ENCODE measurements around the gene HNF1A. TPM values are rescaled to one million over a fixed set of nuclear protein-coding genes. Genes with fewer than 3 reads are reported as not detected.

The HNF1A gene
- total and polyA plus RNA-seq, 2 donors (not counting 1 experiment from before 2014, with no cell fraction given): not detected

DNA sequence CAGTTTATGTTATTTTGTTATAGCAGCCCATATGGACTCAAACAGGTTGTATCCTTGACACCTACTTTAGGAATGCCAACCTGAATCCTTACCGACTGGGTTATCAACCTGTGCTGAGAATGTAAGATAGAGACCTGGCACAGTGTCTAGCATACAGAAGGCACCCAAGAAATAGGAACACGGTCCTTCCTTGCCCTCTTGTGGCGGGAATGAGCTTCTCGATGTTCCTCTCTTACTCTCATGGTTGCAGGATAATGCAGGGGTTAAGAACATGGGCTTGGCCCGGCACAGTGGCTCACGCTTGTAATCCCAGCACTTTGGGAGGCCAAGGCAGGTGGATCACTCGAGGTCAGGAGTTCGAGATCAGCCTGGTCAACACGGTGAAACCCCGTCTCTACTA lies 31.4 kb downstream of the HNF1A start:
- Histone ChIP-seq H3K4me1 (ENCODE audit: control insufficient read depth in 2 of 2, insufficient read depth in 2 of 2, low read length in 2 of 2) (no peaks in the 10 kb centered on the region), H3K9ac (ENCODE audit: low read length) (no peak overlapping the region), H3K79me2 (ENCODE audit: control insufficient read depth, insufficient read depth, low read length) (peaks cover 18% of the 10 kb centered on the region), H3K4me2 (replicated peaks; ENCODE audit: low read depth, low read length, poor library complexity, severe bottlenecking) (no peak overlapping the region), H3K27me3 (replicated peaks in 1 of 4; ENCODE audit: control extremely low read depth in 1 of 4, control insufficient read depth in 3 of 4, insufficient read depth in 4 of 4, low read length in 3 of 4) (no peaks in the 10 kb centered on the region), H2AFZ (ENCODE audit: insufficient read depth, low read depth, low read length, poor library complexity, severe bottlenecking) (no peak overlapping the region), H3K27ac (ENCODE audit: low read length in 2 of 2) (no peak overlapping the region), H3K4me3 (ENCODE audit: control extremely low read depth in 1 of 5, extremely low read depth in 1 of 5, insufficient read depth in 1 of 5, low read depth in 2 of 5, low read length in 4 of 5) (no peak overlapping the region), H3K36me3 (replicated peaks in 1 of 2; ENCODE audit: control extremely low read depth in 1 of 2, control insufficient read depth in 1 of 2, extremely low read depth in 1 of 2, insufficient read depth in 2 of 2, low read length in 1 of 2) (peaks cover 11 to 51% of the 10 kb centered on the region in 2 experiments), H3K9me3 (ENCODE audit: control extremely low read depth in 1 of 3, control insufficient read depth in 2 of 3, insufficient read depth in 1 of 3, low read length in 2 of 3) (no peaks in the 10 kb centered on the region), H4K20me1 (ENCODE audit: control insufficient read depth, insufficient read depth, low read length, poor library complexity, severe bottlenecking) (no peaks in the 10 kb centered on the region)
- TF ChIP-seq, protein P1, sequence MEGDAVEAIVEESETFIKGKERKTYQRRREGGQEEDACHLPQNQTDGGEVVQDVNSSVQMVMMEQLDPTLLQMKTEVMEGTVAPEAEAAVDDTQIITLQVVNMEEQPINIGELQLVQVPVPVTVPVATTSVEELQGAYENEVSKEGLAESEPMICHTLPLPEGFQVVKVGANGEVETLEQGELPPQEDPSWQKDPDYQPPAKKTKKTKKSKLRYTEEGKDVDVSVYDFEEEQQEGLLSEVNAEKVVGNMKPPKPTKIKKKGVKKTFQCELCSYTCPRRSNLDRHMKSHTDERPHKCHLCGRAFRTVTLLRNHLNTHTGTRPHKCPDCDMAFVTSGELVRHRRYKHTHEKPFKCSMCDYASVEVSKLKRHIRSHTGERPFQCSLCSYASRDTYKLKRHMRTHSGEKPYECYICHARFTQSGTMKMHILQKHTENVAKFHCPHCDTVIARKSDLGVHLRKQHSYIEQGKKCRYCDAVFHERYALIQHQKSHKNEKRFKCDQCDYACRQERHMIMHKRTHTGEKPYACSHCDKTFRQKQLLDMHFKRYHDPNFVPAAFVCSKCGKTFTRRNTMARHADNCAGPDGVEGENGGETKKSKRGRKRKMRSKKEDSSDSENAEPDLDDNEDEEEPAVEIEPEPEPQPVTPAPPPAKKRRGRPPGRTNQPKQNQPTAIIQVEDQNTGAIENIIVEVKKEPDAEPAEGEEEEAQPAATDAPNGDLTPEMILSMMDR (IDR thresholded peaks at IDR 0.05): no peak
- no peak for TF ChIP-seq EZH2 (IDR thresholded peaks at IDR 0.05; ENCODE audit: borderline replicate concordance, insufficient read depth, low read depth, low read length, poor library complexity, severe bottlenecking)
- POLR2A ChIA-PET: no interaction called here
- CTCF ChIA-PET: no interaction called here
- no peak overlapping the region for H3K27ac Mint-ChIP-seq
- peaks cover under 1% of the 10 kb centered on the region for H3K4me1 Mint-ChIP-seq
- H3K4me3 Mint-ChIP-seq: no peak overlapping the region
- no peaks in the 10 kb centered on the region for H3K27me3 Mint-ChIP-seq
- no peak for DNase-seq
- no peaks in the 10 kb centered on the region for H3K9me3 Mint-ChIP-seq (ENCODE audit: insufficient read depth)
- 98% methylated on average over 8 of the region's 10 CpGs for WGBS (ENCODE audit: insufficient coverage)
- no peak for ATAC-seq (ENCODE audit: low read depth)
- intact Hi-C loops (cut with micrococcal nuclease): no loop called here

DNA sequence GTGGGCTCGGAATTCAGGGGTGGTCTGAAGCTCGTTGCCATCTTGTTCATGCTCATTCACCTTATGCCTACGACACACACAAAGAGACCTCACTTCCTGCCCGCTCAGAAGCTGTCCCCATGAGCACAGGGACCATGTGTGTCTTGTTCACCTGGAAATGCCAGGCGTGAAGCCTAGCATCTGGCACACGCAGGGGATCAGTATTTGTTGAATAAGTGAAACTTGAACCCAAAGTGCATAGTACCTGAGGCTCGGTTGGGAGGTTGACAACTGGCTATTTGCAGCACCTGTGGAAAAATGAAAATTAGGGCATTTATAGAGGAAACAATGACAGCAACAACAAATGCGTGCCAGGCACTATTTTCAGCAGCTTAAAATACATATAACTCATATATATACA lies 32.5 kb downstream of the HNF1A start:
- no peaks in the 10 kb centered on the region for H4K20me1 ChIP-seq (ENCODE audit: control insufficient read depth, insufficient read depth, low read length, poor library complexity, severe bottlenecking)
- intact Hi-C loops (cut with micrococcal nuclease): no loop called here
- H3K4me3 Mint-ChIP-seq: no peak overlapping the region

More for the DNA sequence above, 32.5 kb downstream of the HNF1A start:
- Histone ChIP-seq H3K36me3 (replicated peaks in 1 of 2; ENCODE audit: control extremely low read depth in 1 of 2, control insufficient read depth in 1 of 2, extremely low read depth in 1 of 2, insufficient read depth in 2 of 2, low read length in 1 of 2) (peaks cover 11 to 45% of the 10 kb centered on the region in 2 experiments), H3K79me2 (ENCODE audit: control insufficient read depth, insufficient read depth, low read length) (peaks cover 30% of the 10 kb centered on the region), H3K9me3 (ENCODE audit: control extremely low read depth in 1 of 3, control insufficient read depth in 2 of 3, insufficient read depth in 1 of 3, low read length in 2 of 3) (no peaks in the 10 kb centered on the region), H3K4me2 (replicated peaks; ENCODE audit: low read depth, low read length, poor library complexity, severe bottlenecking) (no peak overlapping the region), H3K9ac (ENCODE audit: low read length) (no peak overlapping the region), H3K27me3 (replicated peaks in 1 of 4; ENCODE audit: control extremely low read depth in 1 of 4, control insufficient read depth in 3 of 4, insufficient read depth in 4 of 4, low read length in 3 of 4) (no peaks in the 10 kb centered on the region), H3K4me1 (ENCODE audit: control insufficient read depth in 2 of 2, insufficient read depth in 2 of 2, low read length in 2 of 2) (peaks cover 4% of the 10 kb centered on the region in 2 donors), H3K4me3 (ENCODE audit: control extremely low read depth in 1 of 5, extremely low read depth in 1 of 5, insufficient read depth in 1 of 5, low read depth in 2 of 5, low read length in 4 of 5) (no peak overlapping the region), H2AFZ (ENCODE audit: insufficient read depth, low read depth, low read length, poor library complexity, severe bottlenecking) (no peak overlapping the region), H3K27ac (ENCODE audit: low read length in 2 of 2) (no peak overlapping the region)
- H3K4me1 Mint-ChIP-seq: peaks cover 8% of the 10 kb centered on the region
- 95% methylated on average over 7 of the region's 8 CpGs for WGBS (ENCODE audit: insufficient coverage)
- no peak overlapping the region for H3K27ac Mint-ChIP-seq
- no peak for DNase-seq
- no peaks in the 10 kb centered on the region for H3K27me3 Mint-ChIP-seq
- no peak for ATAC-seq (ENCODE audit: low read depth)
- no peaks in the 10 kb centered on the region for H3K9me3 Mint-ChIP-seq (ENCODE audit: insufficient read depth)
- ChIA-PET POLR2A (no interaction called here), CTCF (no interaction called here)
- TF ChIP-seq, protein P1 (IDR thresholded peaks at IDR 0.05): no peak
- no peak for TF ChIP-seq EZH2 (IDR thresholded peaks at IDR 0.05; ENCODE audit: borderline replicate concordance, insufficient read depth, low read depth, low read length, poor library complexity, severe bottlenecking)
